Hepatocyte (in vitro differentiated cells): ENCODE measurements around the gene TOP3A. TPM values are rescaled to one million over a fixed set of nuclear protein-coding genes. Genes with fewer than 3 reads are reported as not detected.

Source experiments
- DNase-seq: peaks from one replicate; pipeline ENCODE4 v3.0.0-alpha.2; 2016; ENCODE audit warnings: low spot score
- H2AFZ ChIP-seq: fragments of 200-600 bp; sonication (generic); 2 replicates; pipeline ENCODE4 v1.6.0; 2016; ENCODE audit warnings: antibody characterized with exemption, mild to moderate bottlenecking
- H3K27ac ChIP-seq: fragments of 200-600 bp; sonication (generic); 2 replicates; pipeline ENCODE4 v1.5.1; 2016; ENCODE audit warnings: mild to moderate bottlenecking
- H3K27me3 ChIP-seq: fragments of 200-600 bp; sonication (generic); 2 replicates; pipeline ENCODE4 v1.6.1; 2016
- H3K36me3 ChIP-seq: fragments of 200-600 bp; sonication (generic); replicated peaks from 2 replicates; pipeline ENCODE4 v1.5.1; 2016; ENCODE audit warnings: low read depth; ENCODE audit not compliant: insufficient read depth
- H3K4me1 ChIP-seq: fragments of 200-600 bp; sonication (generic); 2 replicates; pipeline ENCODE4 v1.5.1; 2016; ENCODE audit warnings: mild to moderate bottlenecking, moderate library complexity; ENCODE audit not compliant: insufficient read depth
- H3K4me2 ChIP-seq: fragments of 200-600 bp; sonication (generic); 2 replicates; pipeline ENCODE4 v1.6.0; 2016
- H3K4me3 ChIP-seq: fragments of 200-600 bp; sonication (generic); 2 replicates; pipeline ENCODE4 v1.5.1; 2016; ENCODE audit warnings: mild to moderate bottlenecking
- H3K79me2 ChIP-seq: fragments of 200-600 bp; sonication (generic); 2 replicates; pipeline ENCODE4 v1.6.0; 2017; ENCODE audit warnings: mild to moderate bottlenecking
- H3K9me2 ChIP-seq: fragments of 200-600 bp; sonication (generic); replicated peaks from 2 replicates; pipeline ENCODE4 v1.6.0; 2017; ENCODE audit warnings: mild to moderate bottlenecking; ENCODE audit not compliant: insufficient read depth
- H3K9me3 ChIP-seq: fragments of 200-600 bp; sonication (generic); 2 replicates; pipeline ENCODE4 v1.5.1; 2016; ENCODE audit warnings: low read depth, mild to moderate bottlenecking
- H4K20me1 ChIP-seq: fragments of 200-600 bp; sonication (generic); 2 replicates; pipeline ENCODE4 v1.6.0; 2016; ENCODE audit warnings: mild to moderate bottlenecking; ENCODE audit not compliant: insufficient read depth, poor library complexity, severe bottlenecking
- EZH2 ChIP-seq: fragments of 200-600 bp; sonication (generic); IDR thresholded peaks from 2 replicates; pipeline ENCODE4 v1.6.1; 2016; ENCODE audit warnings: antibody characterized with exemption, mild to moderate bottlenecking, borderline replicate concordance
- EZH2phosphoT487 ChIP-seq: fragments of 200-600 bp; sonication (generic); IDR thresholded peaks from one replicate; pipeline ENCODE4 v1.6.1; 2018; ENCODE audit warnings: antibody characterized with exemption, mild to moderate bottlenecking, low read depth, moderate library complexity; ENCODE audit not compliant: unreplicated experiment, severe bottlenecking
- WGBS: methylation state at CpG from one replicate; pipeline ENCODE4 v1.1.6; 2016; ENCODE audit warnings: low lambda C conversion rate; ENCODE audit errors: missing lambda C conversion rate; 5-methylcytosine and 5-hydroxymethylcytosine counted together
- polyA plus RNA-seq: library from polyadenylated mRNA; unstranded; fragments of >200 nt; fragmentation: Nextera tagmentation; extraction: Ambion mirVana; gene quantifications from 2 replicates; pipeline ENCODE4 v1.2.1, GENCODE V29; 2016
- total RNA-seq: library from RNA; depleted of rRNA; stranded (reverse); fragments of >200 nt; gene quantifications from 2 replicates; pipeline ENCODE4 v1.2.3, GENCODE V29; 2014
- TF ChIP-seq, protein P1 (sequence below): fragments of 200-600 bp; sonication (generic); IDR thresholded peaks from 2 replicates; pipeline ENCODE4 v1.5.1; 2016; ENCODE audit warnings: antibody characterized with exemption, mild to moderate bottlenecking; ENCODE audit not compliant: poor library complexity

TOP3A gene
- total and polyA plus RNA-seq, 2 experiments from 2014 or later, result 15.5 to 24.3 TPM

DNA sequence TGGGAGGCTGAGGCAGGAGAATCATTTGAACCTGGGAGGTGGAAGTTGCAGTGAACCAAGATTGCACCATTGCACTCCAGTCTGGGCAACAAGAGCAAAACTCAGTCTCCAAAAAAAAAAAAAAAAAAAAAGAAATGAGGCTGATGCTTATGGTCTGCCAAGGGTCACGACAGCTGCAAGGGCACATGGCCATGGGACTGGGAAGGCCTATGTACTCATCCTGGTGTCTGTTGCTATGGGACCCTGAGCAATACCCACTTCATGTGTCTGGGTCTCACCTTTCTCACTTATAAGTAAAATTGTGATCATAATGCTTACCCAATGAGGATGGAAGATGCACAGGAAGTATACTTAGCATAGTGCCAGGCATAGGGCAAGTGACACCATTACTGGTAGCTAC lies 37.7 kb downstream of the TOP3A start:
- no peaks in the 10 kb centered on the region for H3K4me1 ChIP-seq
- no peak for DNase-seq
- no peak overlapping the region for H3K27ac ChIP-seq
- no peak overlapping the region for H2AFZ ChIP-seq
- no peaks in the 10 kb centered on the region for H3K9me2 ChIP-seq
- no peak overlapping the region for H3K4me3 ChIP-seq
- H3K4me2 ChIP-seq, result no peak overlapping the region
- H3K79me2 ChIP-seq, result no peaks in the 10 kb centered on the region
- H3K36me3 ChIP-seq, result no peaks in the 10 kb centered on the region
- H3K9me3 ChIP-seq, result no peaks in the 10 kb centered on the region
- 100% methylated on average over 1 of the region's 1 CpG for WGBS
- no peaks in the 10 kb centered on the region for H3K27me3 ChIP-seq
- no peaks in the 10 kb centered on the region for H4K20me1 ChIP-seq
- TF ChIP-seq EZH2phosphoT487 (no peak), EZH2 (no peak)
- TF ChIP-seq, protein P1, sequence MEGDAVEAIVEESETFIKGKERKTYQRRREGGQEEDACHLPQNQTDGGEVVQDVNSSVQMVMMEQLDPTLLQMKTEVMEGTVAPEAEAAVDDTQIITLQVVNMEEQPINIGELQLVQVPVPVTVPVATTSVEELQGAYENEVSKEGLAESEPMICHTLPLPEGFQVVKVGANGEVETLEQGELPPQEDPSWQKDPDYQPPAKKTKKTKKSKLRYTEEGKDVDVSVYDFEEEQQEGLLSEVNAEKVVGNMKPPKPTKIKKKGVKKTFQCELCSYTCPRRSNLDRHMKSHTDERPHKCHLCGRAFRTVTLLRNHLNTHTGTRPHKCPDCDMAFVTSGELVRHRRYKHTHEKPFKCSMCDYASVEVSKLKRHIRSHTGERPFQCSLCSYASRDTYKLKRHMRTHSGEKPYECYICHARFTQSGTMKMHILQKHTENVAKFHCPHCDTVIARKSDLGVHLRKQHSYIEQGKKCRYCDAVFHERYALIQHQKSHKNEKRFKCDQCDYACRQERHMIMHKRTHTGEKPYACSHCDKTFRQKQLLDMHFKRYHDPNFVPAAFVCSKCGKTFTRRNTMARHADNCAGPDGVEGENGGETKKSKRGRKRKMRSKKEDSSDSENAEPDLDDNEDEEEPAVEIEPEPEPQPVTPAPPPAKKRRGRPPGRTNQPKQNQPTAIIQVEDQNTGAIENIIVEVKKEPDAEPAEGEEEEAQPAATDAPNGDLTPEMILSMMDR, result no peak

DNA sequence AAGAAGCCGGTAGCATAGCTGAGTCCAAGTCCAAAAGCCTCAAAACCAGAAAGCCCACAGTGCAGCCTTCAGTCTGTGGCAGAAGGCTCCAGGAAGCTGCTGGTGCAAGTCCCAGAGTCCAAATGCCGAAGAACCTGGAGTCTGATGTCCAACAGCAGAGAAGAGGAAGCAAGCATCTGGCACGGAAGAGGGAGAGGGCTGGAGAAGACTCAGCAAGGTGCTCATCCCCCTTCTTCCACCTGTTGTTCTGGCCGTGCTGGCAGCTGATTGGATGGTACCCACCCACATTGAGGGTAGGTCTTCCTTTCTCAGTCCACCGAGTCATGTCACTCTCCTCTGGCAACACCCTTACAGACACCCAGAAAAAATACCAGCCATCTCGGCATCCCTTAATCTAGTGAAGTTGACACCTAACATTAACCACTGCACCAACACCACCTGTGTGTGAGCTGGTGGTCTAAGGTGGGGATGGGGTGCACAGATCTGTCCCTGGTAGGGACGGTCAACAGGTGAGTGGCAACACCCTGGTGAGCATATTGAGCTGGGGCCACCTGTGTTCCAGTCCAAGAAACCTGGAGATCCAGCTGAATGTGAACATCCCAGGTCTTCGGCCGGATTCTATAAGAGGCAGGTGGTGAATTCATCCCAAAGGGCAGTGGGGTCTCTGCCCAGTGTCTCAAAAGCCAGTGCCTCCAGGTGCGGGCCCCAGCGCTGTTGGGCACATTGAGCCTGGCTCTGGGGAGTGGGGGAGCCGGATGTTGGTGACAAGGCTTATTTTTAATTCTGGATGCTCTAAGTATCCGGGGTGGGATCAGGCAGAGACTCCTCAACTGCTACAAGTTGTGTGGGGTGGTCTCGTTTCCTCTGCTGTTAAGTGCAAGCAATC lies 44.5 kb downstream of the TOP3A start:
- DNase-seq, result no peak
- WGBS, result 95% methylated on average over 14 of the region's 14 CpGs
- Histone ChIP-seq H3K36me3 (no peaks in the 10 kb centered on the region), H2AFZ (no peak overlapping the region), H3K4me1 (no peaks in the 10 kb centered on the region), H3K9me2 (no peaks in the 10 kb centered on the region), H4K20me1 (no peaks in the 10 kb centered on the region), H3K9me3 (no peaks in the 10 kb centered on the region), H3K4me3 (no peak overlapping the region), H3K79me2 (no peaks in the 10 kb centered on the region), H3K27ac (no peak overlapping the region), H3K4me2 (no peak overlapping the region), H3K27me3 (no peaks in the 10 kb centered on the region)
- TF ChIP-seq EZH2phosphoT487, result no peak
- TF ChIP-seq EZH2, result no peak
- TF ChIP-seq, protein P1, result no peak

DNA sequence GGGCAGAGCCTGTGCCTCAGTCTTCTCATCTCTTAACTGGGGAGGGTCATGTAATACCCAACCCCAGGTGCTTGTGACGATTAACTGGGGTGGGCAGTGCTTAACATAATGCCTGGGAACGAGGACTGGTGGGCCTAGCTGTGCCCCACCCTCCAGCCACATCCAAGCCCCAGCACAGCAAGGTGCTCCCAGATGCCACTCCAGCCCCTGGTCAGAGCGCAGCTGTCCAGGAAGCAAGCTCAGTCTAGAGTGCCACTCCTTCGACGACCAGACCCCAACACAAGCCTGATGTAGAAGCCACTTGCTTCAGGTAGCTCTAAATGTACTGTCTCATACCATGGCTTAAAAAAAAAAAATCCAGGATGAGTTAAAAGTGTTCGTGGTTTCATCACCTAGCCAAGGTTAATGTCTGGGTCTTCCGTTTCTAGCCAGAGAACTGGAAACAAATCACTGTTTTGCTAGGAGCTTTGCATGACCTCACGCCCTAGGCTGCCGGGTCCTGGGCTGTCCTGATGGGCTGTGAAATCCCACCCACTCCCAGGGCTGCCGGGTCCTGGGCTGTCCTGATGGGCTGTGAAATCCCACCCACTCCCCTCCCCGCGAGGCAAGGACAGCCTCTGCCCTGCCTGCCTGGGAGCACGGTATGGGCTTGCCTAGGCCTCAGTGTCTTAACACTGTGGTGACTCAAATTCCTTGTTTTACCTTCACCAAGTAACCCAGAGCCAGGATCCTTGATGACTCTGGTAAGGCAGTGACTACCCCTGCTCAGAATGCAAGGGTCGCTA lies 46.7 kb downstream of the TOP3A start:
- Histone ChIP-seq H3K36me3 (no peaks in the 10 kb centered on the region), H2AFZ (no peak overlapping the region), H3K27me3 (no peaks in the 10 kb centered on the region), H3K9me3 (no peaks in the 10 kb centered on the region), H3K4me3 (no peak overlapping the region), H4K20me1 (no peaks in the 10 kb centered on the region), H3K79me2 (peaks cover 2% of the 10 kb centered on the region), H3K27ac (peak overlapping the region; percentile 41), H3K4me1 (no peaks in the 10 kb centered on the region), H3K4me2 (no peak overlapping the region), H3K9me2 (no peaks in the 10 kb centered on the region)
- DNase-seq, result peak; percentile 37
- TF ChIP-seq, protein P1, result no peak
- no peak for TF ChIP-seq EZH2phosphoT487
- no peak for TF ChIP-seq EZH2
- WGBS, result 44% methylated on average over 14 of the region's 14 CpGs
